ENCODE measurements around the gene LY6G6D. TPM values are rescaled to one million over a fixed set of nuclear protein-coding genes. Genes with fewer than 3 reads are reported as not detected.

Gene LY6G6D

DNA sequence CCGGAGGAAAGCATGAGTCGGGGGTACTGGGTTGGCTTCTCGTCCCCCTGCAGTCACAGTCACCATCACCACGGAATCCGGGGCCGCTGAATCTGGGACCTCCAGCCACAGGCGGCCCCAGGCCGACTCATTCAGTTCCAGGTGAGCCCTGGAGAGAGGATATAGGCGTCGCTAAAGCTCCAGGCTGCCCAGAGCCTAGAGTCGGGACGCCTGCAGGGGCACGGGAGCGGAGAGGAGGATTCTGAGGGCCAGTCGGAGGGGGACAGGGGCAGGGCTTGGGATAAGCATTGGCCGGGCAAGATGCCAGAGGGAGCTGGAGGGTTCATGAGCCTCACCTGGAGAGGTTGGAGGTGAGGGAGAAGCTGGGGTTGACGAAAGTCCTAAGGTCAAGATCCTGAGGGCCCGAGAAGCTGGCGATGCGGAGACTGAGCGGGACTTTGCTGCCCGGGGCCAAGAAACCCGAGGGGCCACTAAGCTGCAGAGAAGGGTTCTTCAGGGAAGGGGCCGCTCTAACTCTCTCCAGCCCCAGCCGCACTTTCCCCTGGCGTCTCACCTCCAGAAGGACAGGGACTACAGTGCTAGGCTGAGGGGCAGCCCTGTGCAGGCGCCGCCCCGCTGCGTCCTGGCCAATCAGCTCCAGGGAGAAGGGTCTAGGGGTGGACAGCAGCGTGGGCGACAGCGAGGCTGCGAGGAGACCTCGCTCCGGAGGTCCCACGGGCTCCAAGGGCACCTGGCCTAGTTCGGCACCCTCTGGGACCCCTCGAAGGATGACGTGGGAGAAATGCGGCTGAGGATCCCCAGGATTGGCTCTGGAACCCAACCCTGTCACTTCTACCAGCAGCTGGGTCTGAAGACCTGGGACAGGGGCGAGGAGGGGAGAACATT lies 51.0 kb downstream of the LY6G6D start:
- peak overlapping the region; percentile 56 for H3K4me2 ChIP-seq (ENCODE audit: insufficient read depth, low read length, poor library complexity, severe bottlenecking)
- peak overlapping the region; percentile 33 for H3K18ac ChIP-seq (ENCODE audit: low read length)
- no peaks in the 10 kb centered on the region for H3K79me1 ChIP-seq (ENCODE audit: low read depth, low read length)
- H3K23ac ChIP-seq (ENCODE audit: low read depth, low read length, poor library complexity) = no peak overlapping the region
- no peak overlapping the region for H2BK12ac ChIP-seq (ENCODE audit: low read length)
- no peak overlapping the region for H3K4me3 ChIP-seq (ENCODE audit: low read length in 2 of 2)
- H3K27me3 ChIP-seq (ENCODE audit: control insufficient read depth in 3 of 3, insufficient read depth in 3 of 3, low read depth in 1 of 3, low read length in 3 of 3) = no peaks in the 10 kb centered on the region
- H3K9me3 ChIP-seq (replicated peaks in 1 of 2; ENCODE audit: control insufficient read depth in 2 of 2, insufficient read depth in 1 of 2, low read depth in 1 of 2, low read length in 2 of 2) = peaks cover 0 to 1% of the 10 kb centered on the region in 2 donors
- peaks cover 7 to 39% of the 10 kb centered on the region in 2 donors for H3K36me3 ChIP-seq (replicated peaks in 1 of 2; ENCODE audit: control insufficient read depth in 2 of 2, insufficient read depth in 2 of 2, low read length in 2 of 2)
- peak overlapping the region; percentile 95 for H2AK5ac ChIP-seq (ENCODE audit: low read depth, low read length)
- H4K8ac ChIP-seq (ENCODE audit: low read depth, low read length) = no peak overlapping the region
- H3K14ac ChIP-seq (ENCODE audit: low read length) = no peak overlapping the region
- H4K91ac ChIP-seq (ENCODE audit: low read depth, low read length, poor library complexity) = peak overlapping the region; percentile 35
- WGBS, 2 donors (ENCODE audit: extremely low coverage in 2 of 2, insufficient read length in 2 of 2, insufficient replicate concordance in 1 of 2) = no CpG with 5 or more reads among the region's 42 CpGs
- no peak overlapping the region for H3K27ac ChIP-seq (replicated peaks; ENCODE audit: low read length)
- peaks cover 15 to 23% of the 10 kb centered on the region in 2 donors for H3K4me1 ChIP-seq (ENCODE audit: control insufficient read depth in 2 of 2, insufficient read depth in 1 of 2, low read depth in 1 of 2, low read length in 2 of 2)
- no peak for DNase-seq (ENCODE audit: low spot score)
- H2BK15ac ChIP-seq (ENCODE audit: low read length) = peak overlapping the region; percentile 11
- H3K9ac ChIP-seq (ENCODE audit: low read depth, low read length, poor library complexity) = no peak overlapping the region
- H2BK120ac ChIP-seq (ENCODE audit: low read depth, low read length) = no peak overlapping the region
- no peak overlapping the region for H2AFZ ChIP-seq (ENCODE audit: low read length)
- H3K4ac ChIP-seq (ENCODE audit: low read length) = no peak overlapping the region
- no peak overlapping the region for H2BK5ac ChIP-seq (ENCODE audit: low read length)

DNA sequence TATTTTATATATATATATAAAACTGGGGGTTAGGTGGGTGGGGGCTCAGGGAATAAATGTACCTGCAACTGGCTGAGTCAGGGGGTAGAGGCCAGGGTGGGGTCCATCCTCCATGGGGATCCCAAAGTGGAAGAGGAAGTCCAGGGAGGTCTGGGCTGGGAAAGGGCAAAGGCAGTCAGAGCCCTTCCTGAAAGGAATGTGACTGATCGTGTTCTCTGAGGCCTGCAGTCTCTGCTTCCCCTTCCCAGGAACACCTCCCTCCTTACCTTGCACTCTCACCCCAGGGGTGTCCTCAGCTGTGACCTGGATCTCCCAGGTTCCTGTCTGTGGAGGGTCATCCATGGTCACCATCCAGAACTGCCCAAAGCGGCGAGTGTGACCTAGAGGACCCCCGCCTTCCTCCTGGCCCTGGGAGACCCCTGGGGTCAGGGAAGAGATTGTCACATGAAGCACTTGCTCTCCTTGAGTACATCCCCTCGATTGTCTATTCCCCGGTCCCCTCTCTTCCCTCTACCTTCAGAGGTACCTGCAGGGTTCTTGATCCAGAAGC lies 52.0 kb downstream of the LY6G6D start:
- no peak overlapping the region for H4K91ac ChIP-seq (ENCODE audit: low read depth, low read length, poor library complexity)
- H3K4me2 ChIP-seq (ENCODE audit: insufficient read depth, low read length, poor library complexity, severe bottlenecking) = no peak overlapping the region
- no peak overlapping the region for H3K9ac ChIP-seq (ENCODE audit: low read depth, low read length, poor library complexity)
- H2BK5ac ChIP-seq (ENCODE audit: low read length) = no peak overlapping the region
- H2BK15ac ChIP-seq (ENCODE audit: low read length) = peak overlapping the region; percentile 96
- H3K14ac ChIP-seq (ENCODE audit: low read length) = no peak overlapping the region
- H3K4me3 ChIP-seq (ENCODE audit: low read length in 2 of 2) = no peak overlapping the region
- no peak overlapping the region for H3K4ac ChIP-seq (ENCODE audit: low read length)
- no peak overlapping the region for H3K23ac ChIP-seq (ENCODE audit: low read depth, low read length, poor library complexity)
- no peak overlapping the region for H2BK12ac ChIP-seq (ENCODE audit: low read length)
- no peak overlapping the region for H3K27ac ChIP-seq (replicated peaks; ENCODE audit: low read length)
- WGBS, 2 donors (ENCODE audit: extremely low coverage in 2 of 2, insufficient read length in 2 of 2, insufficient replicate concordance in 1 of 2) = no CpG with 5 or more reads among the region's 6 CpGs
- no peak for DNase-seq (ENCODE audit: low spot score)
- H3K27me3 ChIP-seq (ENCODE audit: control insufficient read depth in 3 of 3, insufficient read depth in 3 of 3, low read depth in 1 of 3, low read length in 3 of 3) = no peaks in the 10 kb centered on the region
- H3K9me3 ChIP-seq (replicated peaks in 1 of 2; ENCODE audit: control insufficient read depth in 2 of 2, insufficient read depth in 1 of 2, low read depth in 1 of 2, low read length in 2 of 2) = peaks cover 0 to 1% of the 10 kb centered on the region in 2 donors
- peak overlapping the region; percentile 41 for H2AK5ac ChIP-seq (ENCODE audit: low read depth, low read length)
- no peak overlapping the region for H2AFZ ChIP-seq (ENCODE audit: low read length)
- no peak overlapping the region for H4K8ac ChIP-seq (ENCODE audit: low read depth, low read length)
- H3K79me1 ChIP-seq (ENCODE audit: low read depth, low read length) = no peaks in the 10 kb centered on the region
- peak overlapping the region; percentile 23 for H3K18ac ChIP-seq (ENCODE audit: low read length)
- peaks cover 0 to 29% of the 10 kb centered on the region in 2 donors for H3K36me3 ChIP-seq (replicated peaks in 1 of 2; ENCODE audit: control insufficient read depth in 2 of 2, insufficient read depth in 2 of 2, low read length in 2 of 2)
- peaks cover 15 to 23% of the 10 kb centered on the region in 2 donors for H3K4me1 ChIP-seq (ENCODE audit: control insufficient read depth in 2 of 2, insufficient read depth in 1 of 2, low read depth in 1 of 2, low read length in 2 of 2)
- no peak overlapping the region for H2BK120ac ChIP-seq (ENCODE audit: low read depth, low read length)

Small RNA genes lying within 50 kb of the gene (small RNA-seq; reads per million reads assigned to genes)
- not detected for gene LY6G6D (ENCODE audit: insufficient read depth)
- gene MIR4646 (ENCODE audit: insufficient read depth) = 2.0 reads per million
- not detected for gene MSH5-SAPCD1 (ENCODE audit: insufficient read depth)
- gene RNU6-850P (ENCODE audit: insufficient read depth) = not detected
- not detected for gene SAPCD1 (ENCODE audit: insufficient read depth)
